Stomach (tissue), 9 donors: ENCODE measurements around the gene BCAS3. TPM values are rescaled to one million over a fixed set of nuclear protein-coding genes. Genes with fewer than 3 reads are reported as not detected.
"Not testable (repeated sequence)": the region's sequence is repeated elsewhere in the genome, so short reads cannot be mapped to it uniquely, and the experiment has no call there.

Experiments
- DNase-seq, 2 donors: peaks; one replicate each; pipeline versions ENCODE4 v3.0.0 to v3.0.0-alpha.2; 2013 to 2019
- H3K27ac ChIP-seq, 5 donors: fragments of 200-600 bp in 4 of 5; sonication (generic) in 4 of 5; one replicate each; pipeline ENCODE4 v1.5.1; 2013 to 2019; ENCODE audit warnings: mild to moderate bottlenecking in 1 of 5, moderate library complexity in 1 of 5
- H3K27me3 ChIP-seq, 3 donors: fragments of 200-600 bp; sonication (generic); one replicate each; pipeline ENCODE4 v1.5.1; 2017 to 2019; ENCODE audit warnings: mixed run types in 1 of 3
- H3K36me3 ChIP-seq, 4 donors: fragments of 200-600 bp; sonication (generic); 1 replicate in 3 of 4; 2 replicates in 1 of 4; pipeline ENCODE4 v1.5.1; 2016 to 2019
- H3K4me1 ChIP-seq, 4 donors: fragments of 200-600 bp; sonication (generic); one replicate each; pipeline ENCODE4 v1.5.1; 2016 to 2019
- H3K4me3 ChIP-seq, 4 donors: fragments of 200-600 bp; sonication (generic) in 3 of 4; one replicate each; pipeline ENCODE4 v1.5.1; 2016 to 2019; ENCODE audit warnings: mild to moderate bottlenecking in 1 of 4
- H3K9me3 ChIP-seq, 4 donors: fragments of 200-600 bp; sonication (generic); one replicate each; pipeline ENCODE4 v1.5.1; 2016 to 2019
- CTCF ChIP-seq, 7 experiments: fragments of 450-650 bp in 4 of 7; fragments of 200-600 bp in 3 of 7; sonication (generic) in 3 of 7; IDR thresholded peaks; one replicate each; pipeline ENCODE4 v1.5.1; 2016 to 2019; ENCODE audit warnings: antibody characterized with exemption in 7 of 7, control low read depth in 2 of 7, mild to moderate bottlenecking in 1 of 7
- EP300 ChIP-seq: sonication (generic); formaldehyde crosslinking; IDR thresholded peaks from one replicate; pipeline ENCODE4 v1.6.1; 2017; ENCODE audit warnings: antibody characterized with exemption
- POLR2A ChIP-seq, 4 donors: fragments of 450-650 bp; IDR thresholded peaks; one replicate each; pipeline ENCODE4 v1.6.1; 2016; ENCODE audit warnings: antibody characterized with exemption in 4 of 4, control low read depth in 2 of 4, mild to moderate bottlenecking in 1 of 4, moderate library complexity in 1 of 4
- POLR2AphosphoS5 ChIP-seq, 3 donors: sonication (generic); formaldehyde crosslinking; IDR thresholded peaks; one replicate each; pipeline ENCODE4 v1.6.1; 2016; ENCODE audit warnings: antibody characterized with exemption in 3 of 3
- WGBS, 5 donors: extraction: QIAGEN DNeasy Blood & Tissue Kit in 3 of 5; methylation state at CpG; one replicate each; pipeline versions ENCODE4 v1.1.5 to v1.1.7; 2013 to 2018; 5-methylcytosine and 5-hydroxymethylcytosine counted together
- intact Hi-C: fragments of 100-400 bp; cut with DNase I; formaldehyde crosslinking; loops from one replicate; pipeline ENCODE4 v1.15.1; 2023; ENCODE audit warnings: low total_unique reads
- polyA plus RNA-seq, 3 donors: library from polyadenylated mRNA; stranded (reverse); fragments of 200-250 nt; gene quantifications; one replicate each; pipeline ENCODE4 v1.2.3, GENCODE V29; 2013
- total RNA-seq, 5 donors: library from RNA; depleted of rRNA; stranded (reverse); fragments of >200 nt; gene quantifications; one replicate each; pipeline versions ENCODE4 v1.1.0 to v1.2.3, GENCODE V29; 2014 to 2016
- donor health status: healthy with polysubstance abuse.
- donor health status: Bipolar disorder and iron deficiency.
- donor health status: healthy.

Gene BCAS3
- total and polyA plus RNA-seq, 8 donors = 4.9 to 150 (median 25.3) TPM

- WGBS, 5 donors = 90 to 94% (median 91%) methylated on average over 6 of the region's 6 CpGs
Observed at GRCh38 chr17:60802377-60802776, 124.7 kb downstream of the BCAS3 start.

GRCh38 chr17:60803059-60803458 is 125.4 kb downstream of the BCAS3 start:
- Histone ChIP-seq H3K36me3 (no peaks in the 10 kb centered on the region), H3K4me3 (no peak overlapping the region), H3K27me3 (no peaks in the 10 kb centered on the region), H3K27ac (no peak overlapping the region), H3K4me1 (peaks cover 0 to 29% (median 11%) of the 10 kb centered on the region in 4 donors), H3K9me3 (no peaks in the 10 kb centered on the region)
- no peak for DNase-seq
- WGBS, 5 donors = 94 to 97% (median 97%) methylated on average over 6 of the region's 6 CpGs
- intact Hi-C loops = no loop called here
- TF ChIP-seq EP300 (no peak), POLR2AphosphoS5 (IDR thresholded peaks at IDR 0.05) (no peak), POLR2A (IDR thresholded peaks at IDR 0.05) (no peak), CTCF (IDR thresholded peaks at IDR 0.05) (no peak)

More at GRCh38 chr17:60802377-60802776, 124.7 kb downstream of the BCAS3 start:
- no peak overlapping the region for H3K27ac ChIP-seq
- no peaks in the 10 kb centered on the region for H3K9me3 ChIP-seq
- peaks cover 0 to 29% (median 11%) of the 10 kb centered on the region in 4 donors for H3K4me1 ChIP-seq
- intact Hi-C loops = no loop called here
- no peaks in the 10 kb centered on the region for H3K36me3 ChIP-seq
- no peaks in the 10 kb centered on the region for H3K27me3 ChIP-seq
- DNase-seq = no peak
- no peak overlapping the region for H3K4me3 ChIP-seq
- TF ChIP-seq POLR2A (IDR thresholded peaks at IDR 0.05) (no peak), CTCF (IDR thresholded peaks at IDR 0.05) (no peak), POLR2AphosphoS5 (IDR thresholded peaks at IDR 0.05) (no peak), EP300 (no peak)

GRCh38 chr17:60804831-60805230 is 127.2 kb downstream of the BCAS3 start:
- no peak for DNase-seq
- Histone ChIP-seq H3K9me3 (no peaks in the 10 kb centered on the region), H3K4me1 (peaks cover 0 to 18% (median 8%) of the 10 kb centered on the region in 4 donors), H3K27me3 (no peaks in the 10 kb centered on the region), H3K36me3 (peaks cover 0 to 6% (median 0%) of the 10 kb centered on the region in 4 donors), H3K27ac (no peak overlapping the region), H3K4me3 (no peak overlapping the region)
- TF ChIP-seq POLR2AphosphoS5 (IDR thresholded peaks at IDR 0.05) = no peak
- TF ChIP-seq CTCF (IDR thresholded peaks at IDR 0.05) = no peak
- TF ChIP-seq EP300 = no peak
- no peak for TF ChIP-seq POLR2A (IDR thresholded peaks at IDR 0.05)
- 77 to 90% (median 88%) methylated on average over 3 of the region's 3 CpGs for WGBS, 5 donors
- intact Hi-C loops = no loop called here

GRCh38 chr17:60809421-60809820 is 131.8 kb downstream of the BCAS3 start:
- H3K27ac ChIP-seq = no peak overlapping the region
- DNase-seq = no peak
- peaks cover 5 to 21% (median 11%) of the 10 kb centered on the region in 4 donors for H3K36me3 ChIP-seq
- no peaks in the 10 kb centered on the region for H3K4me1 ChIP-seq
- TF ChIP-seq CTCF (IDR thresholded peaks at IDR 0.05) = no peak
- TF ChIP-seq POLR2A (IDR thresholded peaks at IDR 0.05) = no peak
- intact Hi-C loops = no loop called here
- 91 to 100% (median 97%) methylated on average over 1 of the region's 1 CpG for WGBS, 5 donors
- no peaks in the 10 kb centered on the region for H3K27me3 ChIP-seq
- peaks cover 0 to 9% (median 4%) of the 10 kb centered on the region in 4 donors for H3K9me3 ChIP-seq
- H3K4me3 ChIP-seq = no peak overlapping the region

- intact Hi-C loops, H3K9me3 ChIP-seq, DNase-seq, H3K4me1 ChIP-seq, H3K4me3 ChIP-seq, H3K27ac ChIP-seq, H3K27me3 ChIP-seq: not testable (repeated sequence)
- peaks cover 5 to 14% (median 10%) of the 10 kb centered on the region in 4 donors for H3K36me3 ChIP-seq
- WGBS, 5 donors = 71 to 78% (median 76%) methylated on average over 2 of the region's 2 CpGs
Observed at GRCh38 chr17:60814941-60815340, 137.3 kb downstream of the BCAS3 start.
